ENCODE measurements around the gene ABCC1. TPM values are rescaled to one million over a fixed set of nuclear protein-coding genes. Genes with fewer than 3 reads are reported as not detected.

The ABCC1 gene
- total and polyA plus RNA-seq, 2 donors (not counting 1 experiment from before 2014, with no cell fraction given): 54.1 to 178 TPM

DNA sequence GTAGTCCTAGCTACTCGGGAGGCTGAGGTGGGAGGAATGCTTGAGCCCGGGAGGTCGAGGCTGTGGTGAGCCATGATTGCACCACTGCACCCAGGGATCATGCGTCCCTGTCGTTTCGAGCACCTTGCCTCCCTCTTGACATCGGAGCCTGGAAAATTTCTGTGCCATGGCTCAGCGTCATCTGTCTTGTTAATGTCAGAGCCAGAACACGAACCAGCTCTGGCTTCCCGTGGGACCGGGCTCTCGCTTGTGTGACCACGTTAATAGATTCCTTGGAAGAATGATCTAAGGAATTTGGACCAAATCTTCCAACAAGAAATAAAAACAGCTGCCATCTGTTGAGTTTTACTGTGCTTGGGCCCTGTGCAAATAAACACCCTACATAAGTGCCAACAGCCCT is 117.7 kb downstream of the ABCC1 start:
- H3K9ac ChIP-seq (ENCODE audit: insufficient read depth, low read length): no peak overlapping the region
- H3K4me3 ChIP-seq (replicated peaks in 1 of 4; ENCODE audit: control extremely low read depth in 1 of 4, insufficient read depth in 1 of 4, low read depth in 3 of 4, low read length in 4 of 4): no peak overlapping the region
- H3K27ac ChIP-seq (ENCODE audit: insufficient read depth, low read length): no peak overlapping the region
- H3K79me2 ChIP-seq (ENCODE audit: control insufficient read depth, insufficient read depth, low read length): peaks cover 6% of the 10 kb centered on the region
- no peaks in the 10 kb centered on the region for H4K20me1 ChIP-seq (ENCODE audit: control insufficient read depth, extremely low read depth, insufficient read depth, low read length)
- H3K27me3 ChIP-seq (ENCODE audit: control insufficient read depth, insufficient read depth, low read length): no peaks in the 10 kb centered on the region
- H3K9me3 ChIP-seq (ENCODE audit: control insufficient read depth, insufficient read depth, low read depth, low read length): no peaks in the 10 kb centered on the region
- H3K4me1 ChIP-seq (ENCODE audit: control insufficient read depth, extremely low read depth, insufficient read depth, low read length): peaks cover 12% of the 10 kb centered on the region
- no peak overlapping the region for H3K4me2 ChIP-seq (ENCODE audit: extremely low read depth, insufficient read depth, low read length)
- no peak for TF ChIP-seq EZH2 (IDR thresholded peaks at IDR 0.05; ENCODE audit: low read length, missing control alignments)
- TF ChIP-seq, protein P1, sequence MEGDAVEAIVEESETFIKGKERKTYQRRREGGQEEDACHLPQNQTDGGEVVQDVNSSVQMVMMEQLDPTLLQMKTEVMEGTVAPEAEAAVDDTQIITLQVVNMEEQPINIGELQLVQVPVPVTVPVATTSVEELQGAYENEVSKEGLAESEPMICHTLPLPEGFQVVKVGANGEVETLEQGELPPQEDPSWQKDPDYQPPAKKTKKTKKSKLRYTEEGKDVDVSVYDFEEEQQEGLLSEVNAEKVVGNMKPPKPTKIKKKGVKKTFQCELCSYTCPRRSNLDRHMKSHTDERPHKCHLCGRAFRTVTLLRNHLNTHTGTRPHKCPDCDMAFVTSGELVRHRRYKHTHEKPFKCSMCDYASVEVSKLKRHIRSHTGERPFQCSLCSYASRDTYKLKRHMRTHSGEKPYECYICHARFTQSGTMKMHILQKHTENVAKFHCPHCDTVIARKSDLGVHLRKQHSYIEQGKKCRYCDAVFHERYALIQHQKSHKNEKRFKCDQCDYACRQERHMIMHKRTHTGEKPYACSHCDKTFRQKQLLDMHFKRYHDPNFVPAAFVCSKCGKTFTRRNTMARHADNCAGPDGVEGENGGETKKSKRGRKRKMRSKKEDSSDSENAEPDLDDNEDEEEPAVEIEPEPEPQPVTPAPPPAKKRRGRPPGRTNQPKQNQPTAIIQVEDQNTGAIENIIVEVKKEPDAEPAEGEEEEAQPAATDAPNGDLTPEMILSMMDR (conservative IDR thresholded peaks at IDR 0.05 in 1 of 2, IDR thresholded peaks at IDR 0.05 in 1 of 2; ENCODE audit: low read depth in 1 of 2, low read length in 2 of 2): no peak
- peaks cover 22% of the 10 kb centered on the region for H3K36me3 ChIP-seq (ENCODE audit: control insufficient read depth, insufficient read depth, low read length)
- DNase-seq (ENCODE audit: low read depth in 2 of 2): peak; percentile 44 to 69
- no peak overlapping the region for H2AFZ ChIP-seq (ENCODE audit: low read length)

DNA sequence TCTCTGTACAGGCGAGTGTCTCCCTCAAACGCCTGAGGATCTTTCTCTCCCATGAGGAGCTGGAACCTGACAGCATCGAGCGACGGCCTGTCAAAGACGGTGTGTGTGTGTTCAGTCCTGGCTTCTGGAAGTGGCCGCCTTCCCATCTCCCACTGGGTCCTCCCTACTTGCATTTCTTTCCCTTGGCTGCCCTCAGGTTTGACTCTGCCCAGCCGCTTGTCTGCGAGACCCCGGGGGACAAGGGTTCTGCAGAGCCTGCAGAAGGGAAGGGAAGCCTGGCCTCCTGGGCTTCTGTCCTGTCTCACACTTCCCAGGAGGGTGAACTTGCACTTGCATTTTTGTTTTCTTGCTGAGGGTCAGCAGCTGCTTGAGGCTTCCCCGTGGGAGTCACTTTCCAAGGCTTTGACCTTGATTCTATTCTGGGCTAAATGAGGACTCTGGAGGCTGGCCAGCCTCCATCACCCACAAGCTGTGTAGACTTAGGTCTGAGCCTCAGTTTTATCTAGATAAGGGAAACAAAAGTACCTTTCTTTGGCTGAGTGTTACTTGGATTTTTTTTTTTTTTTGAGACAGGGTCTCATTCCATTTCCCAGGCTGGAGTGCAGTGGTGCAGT is 122.3 kb downstream of the ABCC1 start:
- Histone ChIP-seq H3K9me3 (ENCODE audit: control insufficient read depth, insufficient read depth, low read depth, low read length) (no peaks in the 10 kb centered on the region), H3K4me2 (ENCODE audit: extremely low read depth, insufficient read depth, low read length) (no peak overlapping the region), H3K4me3 (replicated peaks in 1 of 4; ENCODE audit: control extremely low read depth in 1 of 4, insufficient read depth in 1 of 4, low read depth in 3 of 4, low read length in 4 of 4) (no peak overlapping the region), H3K27ac (ENCODE audit: insufficient read depth, low read length) (peak overlapping the region; percentile 48), H4K20me1 (ENCODE audit: control insufficient read depth, extremely low read depth, insufficient read depth, low read length) (no peaks in the 10 kb centered on the region), H3K79me2 (ENCODE audit: control insufficient read depth, insufficient read depth, low read length) (peaks cover 4% of the 10 kb centered on the region), H3K36me3 (ENCODE audit: control insufficient read depth, insufficient read depth, low read length) (peaks cover 33% of the 10 kb centered on the region), H2AFZ (ENCODE audit: low read length) (no peak overlapping the region), H3K27me3 (ENCODE audit: control insufficient read depth, insufficient read depth, low read length) (no peaks in the 10 kb centered on the region), H3K9ac (ENCODE audit: insufficient read depth, low read length) (no peak overlapping the region), H3K4me1 (ENCODE audit: control insufficient read depth, extremely low read depth, insufficient read depth, low read length) (peaks cover 33% of the 10 kb centered on the region)
- DNase-seq (ENCODE audit: low read depth in 2 of 2): peak; percentile 67 to 84
- TF ChIP-seq, protein P1 (conservative IDR thresholded peaks at IDR 0.05 in 1 of 2, IDR thresholded peaks at IDR 0.05 in 1 of 2; ENCODE audit: low read depth in 1 of 2, low read length in 2 of 2): no peak
- no peak for TF ChIP-seq EZH2 (IDR thresholded peaks at IDR 0.05; ENCODE audit: low read length, missing control alignments)

DNA sequence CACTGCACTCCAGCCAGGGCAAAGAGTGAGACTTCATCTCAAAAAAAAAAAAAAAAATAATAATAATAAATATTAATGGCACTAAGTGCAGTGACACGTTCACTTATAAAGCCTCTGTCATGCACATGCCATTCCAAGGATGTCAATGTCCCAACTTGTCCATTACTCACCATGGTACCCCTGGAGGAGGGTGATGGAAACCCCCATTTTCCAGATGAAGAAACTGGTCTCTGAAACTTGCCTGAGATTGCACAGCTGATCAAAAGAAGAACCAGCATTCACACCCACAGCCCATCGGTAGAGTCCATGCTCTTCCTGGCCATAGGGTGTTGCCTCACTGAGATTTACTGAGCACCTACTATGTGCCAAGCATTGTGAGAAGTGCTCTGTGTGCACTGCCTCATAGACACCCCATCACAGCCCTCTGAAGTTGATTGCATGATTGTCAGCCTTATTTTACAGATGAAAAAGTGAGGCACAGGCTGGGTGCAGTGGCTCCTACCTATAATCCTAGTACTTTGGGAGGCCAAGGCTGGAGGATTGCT is 123.7 kb downstream of the ABCC1 start:
- Histone ChIP-seq H3K9ac (ENCODE audit: insufficient read depth, low read length) (no peak overlapping the region), H3K27ac (ENCODE audit: insufficient read depth, low read length) (no peak overlapping the region), H3K4me2 (ENCODE audit: extremely low read depth, insufficient read depth, low read length) (no peak overlapping the region), H4K20me1 (ENCODE audit: control insufficient read depth, extremely low read depth, insufficient read depth, low read length) (no peaks in the 10 kb centered on the region), H3K27me3 (ENCODE audit: control insufficient read depth, insufficient read depth, low read length) (no peaks in the 10 kb centered on the region), H3K79me2 (ENCODE audit: control insufficient read depth, insufficient read depth, low read length) (peaks cover 2% of the 10 kb centered on the region), H3K36me3 (ENCODE audit: control insufficient read depth, insufficient read depth, low read length) (peaks cover 34% of the 10 kb centered on the region), H2AFZ (ENCODE audit: low read length) (no peak overlapping the region), H3K9me3 (ENCODE audit: control insufficient read depth, insufficient read depth, low read depth, low read length) (no peaks in the 10 kb centered on the region), H3K4me1 (ENCODE audit: control insufficient read depth, extremely low read depth, insufficient read depth, low read length) (peaks cover 30% of the 10 kb centered on the region), H3K4me3 (replicated peaks in 1 of 4; ENCODE audit: control extremely low read depth in 1 of 4, insufficient read depth in 1 of 4, low read depth in 3 of 4, low read length in 4 of 4) (no peak overlapping the region)
- TF ChIP-seq, protein P1 (conservative IDR thresholded peaks at IDR 0.05 in 1 of 2, IDR thresholded peaks at IDR 0.05 in 1 of 2; ENCODE audit: low read depth in 1 of 2, low read length in 2 of 2): no peak
- TF ChIP-seq EZH2 (IDR thresholded peaks at IDR 0.05; ENCODE audit: low read length, missing control alignments): no peak
- no peak for DNase-seq (ENCODE audit: low read depth in 2 of 2)
